ENCODE results near the gene TAOK2. TPM values are rescaled to one million over a fixed set of nuclear protein-coding genes. Genes with fewer than 3 reads are reported as not detected.

TAOK2 gene
- total RNA-seq, 4 donors from 2014 or later = 48.8 to 62.6 (median 55.2) TPM

DNA sequence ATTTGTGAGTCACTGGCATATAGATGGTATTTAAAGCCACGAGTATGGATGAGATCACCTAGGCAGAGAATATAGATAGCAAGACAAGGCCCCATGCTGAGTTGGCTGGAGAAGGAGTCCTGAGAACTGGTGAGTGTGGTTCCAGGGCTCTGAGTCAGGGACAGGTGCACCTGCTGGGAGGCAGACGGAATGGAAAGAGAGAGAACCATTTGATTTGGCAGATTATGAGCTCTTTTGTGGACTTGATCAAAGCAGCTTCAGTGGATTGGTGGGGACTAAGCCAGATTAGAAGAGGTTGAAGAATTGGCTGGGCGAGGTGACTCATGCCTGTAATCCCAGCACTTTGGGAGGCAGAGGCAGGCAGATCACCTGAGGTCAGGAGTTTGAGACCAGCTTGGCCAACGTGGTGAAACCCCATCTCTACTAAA is 45.1 kb downstream of the TAOK2 start:
- WGBS, 2 donors = 76 to 86% methylated on average over 4 of the region's 4 CpGs
- DNase-seq = no peak
- TF ChIP-seq CTCF (IDR thresholded peaks at IDR 0.05) (no peak), POLR2A (IDR thresholded peaks at IDR 0.05) (no peak)
- H3K9me3 ChIP-seq = no peaks in the 10 kb centered on the region
- no peak overlapping the region for H3K27ac ChIP-seq
- no peak overlapping the region for H3K4me3 ChIP-seq (replicated peaks in 1 of 3)
- peaks cover 11 to 12% of the 10 kb centered on the region in 2 donors for H3K4me1 ChIP-seq
- intact Hi-C loops (cut with DNase I) = no loop called here
- H3K27me3 ChIP-seq = no peaks in the 10 kb centered on the region
- no peaks in the 10 kb centered on the region for H3K36me3 ChIP-seq

- peaks cover 6 to 8% of the 10 kb centered on the region in 2 donors for H3K4me1 ChIP-seq
- no peak within 1 kb of the TSS for H3K4me3 ChIP-seq (replicated peaks in 1 of 3)
- DNase-seq = no peak
- H3K36me3 ChIP-seq = no peaks in the 10 kb centered on the region
- H3K27ac ChIP-seq = no peak within 1 kb of the TSS
- 82 to 87% methylated on average over 6 of the region's 6 CpGs for WGBS, 2 donors
- H3K9me3 ChIP-seq = no peaks in the 10 kb centered on the region
- no peaks in the 10 kb centered on the region for H3K27me3 ChIP-seq
- intact Hi-C loops (cut with DNase I) = loop anchor here (10.0 kb wide), 1 partner anchor 188 kb away; no protein-coding TSS in a partner anchor
- no peak for TF ChIP-seq CTCF (IDR thresholded peaks at IDR 0.05)
- TF ChIP-seq POLR2A (IDR thresholded peaks at IDR 0.05) = no peak
Observed at GRCh38 chr16:30022887-30023286, 49.2 kb downstream of the TAOK2 start, which contains the start of gene C16orf92. Gene C16orf92 (plus strand): TSS chr16:30023198. CDS start chr16:30023341, 143 bp downstream.

- intact Hi-C loops (cut with DNase I) = loop anchor here (10.0 kb wide), 1 partner anchor 189 kb away; no protein-coding TSS in a partner anchor
- no peak for TF ChIP-seq POLR2A (IDR thresholded peaks at IDR 0.05)
- no peak for TF ChIP-seq CTCF (IDR thresholded peaks at IDR 0.05)
- no peak for DNase-seq
- Histone ChIP-seq H3K9me3 (no peaks in the 10 kb centered on the region), H3K4me3 (replicated peaks in 1 of 3) (no peak overlapping the region), H3K27ac (no peak overlapping the region), H3K27me3 (no peaks in the 10 kb centered on the region), H3K4me1 (peaks cover 6 to 8% of the 10 kb centered on the region in 2 donors), H3K36me3 (no peaks in the 10 kb centered on the region)
- 81 to 92% methylated on average over 6 to 11 of the region's 11 CpGs for WGBS, 2 donors
Observed at GRCh38 chr16:30023586-30023985, 49.9 kb downstream of the TAOK2 start.

- H3K27me3 ChIP-seq = no peaks in the 10 kb centered on the region
- H3K36me3 ChIP-seq = no peaks in the 10 kb centered on the region
- intact Hi-C loops (cut with DNase I) = loop anchor here (10.0 kb wide), 1 partner anchor 190 kb away; no protein-coding TSS in a partner anchor
- H3K4me1 ChIP-seq = peaks cover 6 to 8% of the 10 kb centered on the region in 2 donors
- no peaks in the 10 kb centered on the region for H3K9me3 ChIP-seq
- H3K4me3 ChIP-seq (replicated peaks in 1 of 3) = no peak overlapping the region
- no peak for DNase-seq
- TF ChIP-seq POLR2A (IDR thresholded peaks at IDR 0.05) (no peak), CTCF (IDR thresholded peaks at IDR 0.05) (no peak)
- 78 to 83% methylated on average over 14 to 16 of the region's 16 CpGs for WGBS, 2 donors
- no peak overlapping the region for H3K27ac ChIP-seq
Observed at GRCh38 chr16:30024451-30024850, 50.8 kb downstream of the TAOK2 start.

GRCh38 chr16:30025156-30025555 is 51.5 kb downstream of the TAOK2 start:
- TF ChIP-seq POLR2A (IDR thresholded peaks at IDR 0.05) (no peak), CTCF (IDR thresholded peaks at IDR 0.05) (no peak)
- H3K4me3 ChIP-seq (replicated peaks in 1 of 3) = no peak overlapping the region
- intact Hi-C loops (cut with DNase I) = loop anchor here (10.0 kb wide), 1 partner anchor 190 kb away; no protein-coding TSS in a partner anchor
- H3K9me3 ChIP-seq = no peaks in the 10 kb centered on the region
- no peak for DNase-seq
- H3K27me3 ChIP-seq = no peaks in the 10 kb centered on the region
- H3K36me3 ChIP-seq = no peaks in the 10 kb centered on the region
- H3K27ac ChIP-seq = no peak overlapping the region
- 69 to 79% methylated on average over 10 to 14 of the region's 20 CpGs for WGBS, 2 donors
- H3K4me1 ChIP-seq = peaks cover 6 to 8% of the 10 kb centered on the region in 2 donors

Data from thyroid gland (tissue), 4 donors.